HepG2 (cell line): ENCODE results near the gene KLHL18. TPM values are rescaled to one million over a fixed set of nuclear protein-coding genes. Genes with fewer than 3 reads are reported as not detected.

Source experiments
- AGO2 ChIP-seq: fragments of 200-400 bp; formaldehyde crosslinking; optimal IDR thresholded peaks from 2 replicates; pipeline ENCODE3; 2017; ENCODE audit warnings: mild to moderate bottlenecking, low read depth, low read length, moderate library complexity
- ELF1 ChIP-seq: sonication (generic); formaldehyde crosslinking; IDR thresholded peaks from 2 replicates; pipeline ENCODE4 v1.4.0; 2020; ENCODE audit warnings: missing genetic modification reagents
- ETV6 ChIP-seq: sonication (generic); formaldehyde crosslinking; conservative IDR thresholded peaks from 2 replicates; pipeline ENCODE4 v1.4.0; 2020; ENCODE audit warnings: missing genetic modification reagents
- KDM3A ChIP-seq: IDR thresholded peaks from 2 replicates; pipeline ENCODE4 v1.6.1; 2018; ENCODE audit warnings: low read depth, missing compliant biosample characterization
- KLF16 ChIP-seq, 2 experiments: sonication (generic) in 1 of 2; formaldehyde crosslinking in 1 of 2; IDR thresholded peaks; 2 replicates each; pipeline versions ENCODE4 v1.6.1 to v1.8.0; 2016 to 2023; ENCODE audit warnings: missing genetic modification reagents in 2 of 2, missing compliant biosample characterization in 1 of 2
- MXI1 ChIP-seq: IDR thresholded peaks from 3 replicates; pipeline ENCODE4 v1.6.1; 2012; ENCODE audit warnings: low read depth, low read length, inconsistent platforms, borderline replicate concordance
- NFIB ChIP-seq: sonication (generic); formaldehyde crosslinking; IDR thresholded peaks from 2 replicates; pipeline ENCODE4 v1.9.0; 2021; ENCODE audit warnings: missing genetic modification reagents, mild to moderate bottlenecking, borderline replicate concordance
- NONO ChIP-seq, 2 experiments: fragments of 450-650 bp in 1 of 2; sonication (generic) in 1 of 2; formaldehyde crosslinking in 1 of 2; IDR thresholded peaks in 1 of 2; conservative IDR thresholded peaks in 1 of 2; 2 replicates each; pipeline versions ENCODE4 v1.6.1 to v1.8.0; 2017 to 2022; ENCODE audit warnings: mild to moderate bottlenecking in 1 of 2, missing genetic modification reagents in 1 of 2, moderate library complexity in 1 of 2
- SOX5 ChIP-seq: IDR thresholded peaks from 2 replicates; pipeline ENCODE4 v1.6.1; 2016; ENCODE audit warnings: borderline replicate concordance
- ZFAT ChIP-seq: sonication (generic); formaldehyde crosslinking; conservative IDR thresholded peaks from 2 replicates; pipeline ENCODE4 v1.8.1; 2023; ENCODE audit warnings: missing genetic modification reagents, inconsistent platforms
- ZNF280B ChIP-seq: sonication (generic); formaldehyde crosslinking; IDR thresholded peaks from 2 replicates; pipeline ENCODE4 v1.5.0; 2020; ENCODE audit warnings: missing genetic modification reagents, mild to moderate bottlenecking, borderline replicate concordance
- ZNF317 ChIP-seq: sonication (generic); formaldehyde crosslinking; IDR thresholded peaks from 2 replicates; pipeline ENCODE4 v1.5.0; 2020; ENCODE audit warnings: mild to moderate bottlenecking, missing genetic modification reagents
- ZNF326 ChIP-seq: sonication (generic); formaldehyde crosslinking; IDR thresholded peaks from 2 replicates; pipeline ENCODE4 v1.4.0; 2020; ENCODE audit warnings: missing genetic modification reagents, borderline replicate concordance
- ZNF331 ChIP-seq: sonication (generic); formaldehyde crosslinking; IDR thresholded peaks from 2 replicates; pipeline ENCODE4 v1.4.0; 2020; ENCODE audit warnings: missing genetic modification reagents
- ZNF343 ChIP-seq: sonication (generic); formaldehyde crosslinking; IDR thresholded peaks from 2 replicates; pipeline ENCODE4 v1.4.0; 2020; ENCODE audit warnings: mild to moderate bottlenecking, missing genetic modification reagents
- ZNF607 ChIP-seq: sonication (generic); formaldehyde crosslinking; IDR thresholded peaks from 2 replicates; pipeline ENCODE4 v1.5.1; 2020; ENCODE audit warnings: missing genetic modification reagents, mild to moderate bottlenecking, borderline replicate concordance
- ZNF678 ChIP-seq: sonication (generic); formaldehyde crosslinking; IDR thresholded peaks from 2 replicates; pipeline ENCODE4 v1.4.0; 2020; ENCODE audit warnings: mild to moderate bottlenecking, missing genetic modification reagents
- ZNF737 ChIP-seq: sonication (generic); formaldehyde crosslinking; IDR thresholded peaks from 2 replicates; pipeline ENCODE4 v1.5.0; 2020; ENCODE audit warnings: missing genetic modification reagents, mild to moderate bottlenecking, borderline replicate concordance
- ZNF772 ChIP-seq: sonication (generic); formaldehyde crosslinking; IDR thresholded peaks from 2 replicates; pipeline ENCODE4 v1.5.0; 2020; ENCODE audit warnings: mild to moderate bottlenecking, missing genetic modification reagents
- ZNF792 ChIP-seq: IDR thresholded peaks from 2 replicates; pipeline ENCODE4 v1.6.1; 2016
- polyA plus RNA-seq, 8 experiments: library from polyadenylated mRNA; depleted of rRNA in 3 of 8; stranded (reverse) in 7 of 8; unstranded in 1 of 8; fragments of >200 nt; fragmentation: Illumina TruSeq in 4 of 8; extraction: Trizol in 4 of 8; gene quantifications; 2 replicates each; pipeline versions ENCODE4 v1.2.1 to v1.2.3, GENCODE V29; 2011 to 2016; ENCODE audit warnings: low read depth in 4 of 8, missing spikeins in 1 of 8, mixed read lengths in 1 of 8; ENCODE audit not compliant: insufficient read depth in 1 of 8
- total RNA-seq, 5 experiments: library from RNA; depleted of rRNA; stranded (reverse); fragments of >200 nt; fragmentation: Illumina TruSeq; extraction: Trizol; gene quantifications; 2 replicates each; pipeline ENCODE4 v1.2.3, GENCODE V29; 2016; ENCODE audit warnings: low read depth in 1 of 5
- TF ChIP-seq, protein P1 (sequence below): sonication (generic); formaldehyde crosslinking; IDR thresholded peaks from 2 replicates; pipeline ENCODE4 v1.5.0; 2020; ENCODE audit warnings: mild to moderate bottlenecking, missing genetic modification reagents
- TF ChIP-seq, protein P2 (sequence below): sonication (generic); formaldehyde crosslinking; IDR thresholded peaks from 2 replicates; pipeline ENCODE4 v1.4.0; 2020; ENCODE audit warnings: mild to moderate bottlenecking, missing genetic modification reagents
- TF ChIP-seq, protein P3 (sequence below): IDR thresholded peaks from 2 replicates; pipeline ENCODE4 v1.6.1; 2016; ENCODE audit warnings: missing biosample characterization, missing genetic modification reagents, low read depth

Gene KLHL18
- total and polyA plus RNA-seq, 2 of the 13 experiments (the other 11 are each of a cell fraction or from before 2014, with no cell fraction given): 17.5 to 18.8 TPM

- no peak for TF ChIP-seq ZFAT (CRISPR knock-in tag)
- TF ChIP-seq, protein P1, sequence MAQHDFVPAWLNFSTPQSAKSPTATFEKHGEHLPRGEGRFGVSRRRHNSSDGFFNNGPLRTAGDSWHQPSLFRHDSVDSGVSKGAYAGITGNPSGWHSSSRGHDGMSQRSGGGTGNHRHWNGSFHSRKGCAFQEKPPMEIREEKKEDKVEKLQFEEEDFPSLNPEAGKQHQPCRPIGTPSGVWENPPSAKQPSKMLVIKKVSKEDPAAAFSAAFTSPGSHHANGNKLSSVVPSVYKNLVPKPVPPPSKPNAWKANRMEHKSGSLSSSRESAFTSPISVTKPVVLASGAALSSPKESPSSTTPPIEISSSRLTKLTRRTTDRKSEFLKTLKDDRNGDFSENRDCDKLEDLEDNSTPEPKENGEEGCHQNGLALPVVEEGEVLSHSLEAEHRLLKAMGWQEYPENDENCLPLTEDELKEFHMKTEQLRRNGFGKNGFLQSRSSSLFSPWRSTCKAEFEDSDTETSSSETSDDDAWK: no peak
- TF ChIP-seq KDM3A (CRISPR knock-in tag): no peak
- TF ChIP-seq ZNF792 (CRISPR knock-in tag): no peak
- TF ChIP-seq ZNF343 (CRISPR knock-in tag): no peak
- TF ChIP-seq MXI1: peak; percentile 94
- no peak for TF ChIP-seq NONO (IDR thresholded peaks at IDR 0.05)
- no peak; the same call in none of the 2 replicates for TF ChIP-seq NONO (CRISPR knock-in tag; conservative IDR thresholded peaks at IDR 0.05)
- no peak for TF ChIP-seq ZNF737 (CRISPR knock-in tag)
- no peak for TF ChIP-seq ZNF326
- peak; percentile 81; the same call in 1 of the 2 replicates for TF ChIP-seq ZNF317
- TF ChIP-seq ELF1 (CRISPR knock-in tag): peak; percentile 62
- TF ChIP-seq ZNF331 (CRISPR knock-in tag): no peak
- 0 out of 2 replicates have a peak, but pooled peaks have one; percentile 39 for TF ChIP-seq ETV6 (CRISPR knock-in tag)
- no peak for TF ChIP-seq ZNF280B (CRISPR knock-in tag)
- TF ChIP-seq, protein P2, sequence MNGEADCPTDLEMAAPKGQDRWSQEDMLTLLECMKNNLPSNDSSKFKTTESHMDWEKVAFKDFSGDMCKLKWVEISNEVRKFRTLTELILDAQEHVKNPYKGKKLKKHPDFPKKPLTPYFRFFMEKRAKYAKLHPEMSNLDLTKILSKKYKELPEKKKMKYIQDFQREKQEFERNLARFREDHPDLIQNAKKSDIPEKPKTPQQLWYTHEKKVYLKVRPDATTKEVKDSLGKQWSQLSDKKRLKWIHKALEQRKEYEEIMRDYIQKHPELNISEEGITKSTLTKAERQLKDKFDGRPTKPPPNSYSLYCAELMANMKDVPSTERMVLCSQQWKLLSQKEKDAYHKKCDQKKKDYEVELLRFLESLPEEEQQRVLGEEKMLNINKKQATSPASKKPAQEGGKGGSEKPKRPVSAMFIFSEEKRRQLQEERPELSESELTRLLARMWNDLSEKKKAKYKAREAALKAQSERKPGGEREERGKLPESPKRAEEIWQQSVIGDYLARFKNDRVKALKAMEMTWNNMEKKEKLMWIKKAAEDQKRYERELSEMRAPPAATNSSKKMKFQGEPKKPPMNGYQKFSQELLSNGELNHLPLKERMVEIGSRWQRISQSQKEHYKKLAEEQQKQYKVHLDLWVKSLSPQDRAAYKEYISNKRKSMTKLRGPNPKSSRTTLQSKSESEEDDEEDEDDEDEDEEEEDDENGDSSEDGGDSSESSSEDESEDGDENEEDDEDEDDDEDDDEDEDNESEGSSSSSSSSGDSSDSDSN: no peak
- no peak for TF ChIP-seq SOX5 (CRISPR knock-in tag)
- peak in 1 of 2 experiments; percentile 4; a peak in 1 of 4 replicates for TF ChIP-seq KLF16 (CRISPR knock-in tag; IDR thresholded peaks at IDR 0.05)
- TF ChIP-seq NFIB (CRISPR knock-in tag): no peak
- TF ChIP-seq, protein P3, sequence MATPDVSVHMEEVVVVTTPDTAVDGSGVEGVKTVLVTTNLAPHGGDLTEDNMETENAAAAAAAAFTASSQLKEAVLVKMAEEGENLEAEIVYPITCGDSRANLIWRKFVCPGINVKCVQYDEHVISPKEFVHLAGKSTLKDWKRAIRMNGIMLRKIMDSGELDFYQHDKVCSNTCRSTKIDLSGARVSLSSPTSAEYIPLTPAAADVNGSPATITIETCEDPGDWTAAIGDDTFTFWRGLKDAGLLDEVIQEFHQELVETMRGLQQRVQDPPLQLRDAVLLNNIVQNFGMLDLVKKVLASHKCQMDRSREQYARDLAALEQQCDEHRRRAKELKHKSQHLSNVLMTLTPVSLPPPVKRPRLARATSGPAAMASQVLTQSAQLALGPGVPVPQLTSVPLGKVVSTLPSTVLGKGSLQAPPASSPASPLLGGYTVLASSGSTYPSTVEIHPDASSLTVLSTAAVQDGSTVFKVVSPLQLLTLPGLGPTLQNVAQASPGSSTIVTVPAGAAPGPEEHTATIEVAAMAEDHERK: no peak
- TF ChIP-seq ZNF678 (CRISPR knock-in tag): 0 out of 2 replicates have a peak, but pooled peaks have one; percentile 21
- TF ChIP-seq AGO2: peak; percentile 4
- TF ChIP-seq ZNF607 (CRISPR knock-in tag): peak; percentile 57; the same call in 1 of the 2 replicates
- no peak; the same call in 1 of the 2 replicates for TF ChIP-seq ZNF772
Measured at GRCh38 chr3:47381317-47382157, 98.8 kb downstream of the KLHL18 start (continued).
